ENCODE results near the gene RP9. TPM values are rescaled to one million over a fixed set of nuclear protein-coding genes. Genes with fewer than 3 reads are reported as not detected.

The RP9 gene
- total and polyA plus RNA-seq, 9 of the 15 experiments (the other 6 are each of a cell fraction or from before 2014, with no cell fraction given), result 10.7 to 44.8 (median 33.4) TPM

Small RNA genes within 50 kb of the gene (small RNA-seq; reads per million reads assigned to genes)
- gene AC074338.1, result not detected
- gene RN7SL505P, result not detected

Other genes starting within 250 kb of the RP9 start
- 27.3 and 27.8 TPM in 2 replicates for gene KBTBD2, start 217.6 kb downstream of the RP9 start, total RNA-seq (2014; rRNA removed)
- gene KBTBD2, start 217.6 kb downstream of the RP9 start, total RNA-seq (2014; rRNA removed; fragmentation: Illumina TruSeq; extraction: Trizol), result 40.3 and 50.3 TPM in 2 replicates
- 33.8 and 35.8 TPM in 2 replicates for gene KBTBD2, start 217.6 kb downstream of the RP9 start, total RNA-seq (2015; rRNA removed; fragmentation: Illumina TruSeq; extraction: Trizol)
- gene KBTBD2, start 217.6 kb downstream of the RP9 start, total RNA-seq (2021), result 27.0 and 31.4 TPM in 2 replicates
- gene KBTBD2, start 217.6 kb downstream of the RP9 start, polyA plus RNA-seq (2011; rRNA removed), result 49.8 and 62.2 TPM in 2 replicates
- gene KBTBD2, start 217.6 kb downstream of the RP9 start, polyA plus RNA-seq (2014; fragmentation: Illumina TruSeq; extraction: Trizol), result 29.1 and 35.2 TPM in 2 replicates
- 10 to 100 TPM; 22.8 to 22.9 TPM for gene KBTBD2, start 217.6 kb downstream of the RP9 start, polyA plus RNA-seq (2014; fragmentation: Nextera tagmentation; extraction: Ambion mirVana)
- 27.4 and 30.8 TPM in 2 replicates for gene KBTBD2, start 217.6 kb downstream of the RP9 start, polyA plus RNA-seq (2014; rRNA removed)
- gene FKBP9, start 152.0 kb downstream of the RP9 start, total RNA-seq (2014; rRNA removed), result 14.4 and 18.6 TPM in 2 replicates
- gene FKBP9, start 152.0 kb downstream of the RP9 start, total RNA-seq (2014; rRNA removed; fragmentation: Illumina TruSeq; extraction: Trizol), result 18.8 and 19.2 TPM in 2 replicates
- gene FKBP9, start 152.0 kb downstream of the RP9 start, total RNA-seq (2015; rRNA removed; fragmentation: Illumina TruSeq; extraction: Trizol), result 17.0 and 17.8 TPM in 2 replicates
- gene FKBP9, start 152.0 kb downstream of the RP9 start, total RNA-seq (2021), result 23.7 and 27.2 TPM in 2 replicates
- gene FKBP9, start 152.0 kb downstream of the RP9 start, polyA plus RNA-seq (2011; rRNA removed), result 15.9 and 18.6 TPM in 2 replicates
- gene FKBP9, start 152.0 kb downstream of the RP9 start, polyA plus RNA-seq (2014; fragmentation: Illumina TruSeq; extraction: Trizol), result 15.8 and 16.7 TPM in 2 replicates
- gene FKBP9, start 152.0 kb downstream of the RP9 start, polyA plus RNA-seq (2014; fragmentation: Nextera tagmentation; extraction: Ambion mirVana), result 1 to 10 TPM; 5.9 to 8.1 TPM
- gene FKBP9, start 152.0 kb downstream of the RP9 start, polyA plus RNA-seq (2014; rRNA removed), result 10.9 and 12.2 TPM in 2 replicates
- gene NT5C3A, start 46.6 kb downstream of the RP9 start, total RNA-seq (2014; rRNA removed), result 42.9 and 45.1 TPM in 2 replicates
- 60.1 and 62.7 TPM in 2 replicates for gene NT5C3A, start 46.6 kb downstream of the RP9 start, total RNA-seq (2014; rRNA removed; fragmentation: Illumina TruSeq; extraction: Trizol)
- gene NT5C3A, start 46.6 kb downstream of the RP9 start, total RNA-seq (2015; rRNA removed; fragmentation: Illumina TruSeq; extraction: Trizol), result 38.8 and 43.4 TPM in 2 replicates
- 33.1 and 36.1 TPM in 2 replicates for gene NT5C3A, start 46.6 kb downstream of the RP9 start, total RNA-seq (2021)
- 34.6 and 43.1 TPM in 2 replicates for gene NT5C3A, start 46.6 kb downstream of the RP9 start, polyA plus RNA-seq (2011; rRNA removed)
- gene NT5C3A, start 46.6 kb downstream of the RP9 start, polyA plus RNA-seq (2014; fragmentation: Illumina TruSeq; extraction: Trizol), result 40.0 and 41.7 TPM in 2 replicates
- gene NT5C3A, start 46.6 kb downstream of the RP9 start, polyA plus RNA-seq (2014; fragmentation: Nextera tagmentation; extraction: Ambion mirVana), result 10 to 100 TPM; 18.6 to 27.0 TPM
- 35.0 and 47.6 TPM in 2 replicates for gene NT5C3A, start 46.6 kb downstream of the RP9 start, polyA plus RNA-seq (2014; rRNA removed)
- 1.3 and 2.4 TPM in 2 replicates for gene BBS9, start 20.2 kb upstream of the RP9 start, total RNA-seq (2014; rRNA removed)
- 2.2 and 2.5 TPM in 2 replicates for gene BBS9, start 20.2 kb upstream of the RP9 start, total RNA-seq (2014; rRNA removed; fragmentation: Illumina TruSeq; extraction: Trizol)
- 2.3 and 2.4 TPM in 2 replicates for gene BBS9, start 20.2 kb upstream of the RP9 start, total RNA-seq (2015; rRNA removed; fragmentation: Illumina TruSeq; extraction: Trizol)
- gene BBS9, start 20.2 kb upstream of the RP9 start, total RNA-seq (2021), result 2.1 and 3.1 TPM in 2 replicates
- gene BBS9, start 20.2 kb upstream of the RP9 start, polyA plus RNA-seq (2011; rRNA removed), result 1.6 and 3.3 TPM in 2 replicates
- 2.0 and 2.2 TPM in 2 replicates for gene BBS9, start 20.2 kb upstream of the RP9 start, polyA plus RNA-seq (2014; fragmentation: Illumina TruSeq; extraction: Trizol)
- 1 to 10 TPM in 1 of 2 experiments, under 1 TPM in 1; 0.77 to 1.4 TPM for gene BBS9, start 20.2 kb upstream of the RP9 start, polyA plus RNA-seq (2014; fragmentation: Nextera tagmentation; extraction: Ambion mirVana)
- 3.0 and 3.7 TPM in 2 replicates for gene BBS9, start 20.2 kb upstream of the RP9 start, polyA plus RNA-seq (2014; rRNA removed)